ENCODE results near the gene NKAIN4.

NKAIN4 gene

DNA sequence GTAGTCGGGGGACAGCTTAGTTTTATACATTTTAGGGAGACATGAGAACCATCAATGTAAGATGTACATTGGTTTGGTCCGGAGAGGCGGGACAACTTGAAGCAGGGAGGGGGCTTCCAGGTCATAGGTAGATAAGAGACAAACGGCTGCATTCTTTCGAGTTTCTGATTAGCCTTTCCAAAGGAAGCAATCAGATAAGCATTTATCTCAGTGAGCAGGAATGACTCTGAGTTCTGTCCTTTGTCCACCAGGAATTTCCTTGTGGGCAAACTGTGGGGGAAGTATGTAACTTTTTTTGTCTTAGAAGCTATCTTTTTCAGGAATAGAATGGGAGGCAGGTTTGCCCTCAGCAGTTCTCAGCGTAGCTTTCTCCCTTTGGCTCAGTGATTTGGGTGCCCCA lies 39.7 kb downstream of the NKAIN4 start:
- DNase-seq (ENCODE audit: low spot score), result no peak

DNA sequence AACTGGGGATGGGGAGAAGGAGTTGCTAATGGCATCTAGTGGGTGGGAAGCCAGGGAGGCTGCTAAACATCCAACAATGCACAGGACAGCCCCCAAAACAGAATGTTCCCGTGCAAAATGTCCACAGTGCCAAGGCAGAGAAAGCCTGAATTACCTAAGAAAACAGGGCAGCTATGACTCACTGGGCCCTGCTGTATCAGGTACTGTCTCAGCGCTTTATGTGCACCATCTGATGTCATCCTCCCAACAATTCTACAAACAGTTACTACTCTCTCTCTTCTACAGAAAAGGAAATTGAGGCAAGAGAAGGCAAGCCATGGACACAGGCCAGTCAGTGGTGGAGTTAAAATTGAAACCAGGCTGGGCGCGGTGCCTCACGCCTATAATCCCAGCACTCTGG lies 41.5 kb downstream of the NKAIN4 start:
- TF ChIP-seq, protein P1, sequence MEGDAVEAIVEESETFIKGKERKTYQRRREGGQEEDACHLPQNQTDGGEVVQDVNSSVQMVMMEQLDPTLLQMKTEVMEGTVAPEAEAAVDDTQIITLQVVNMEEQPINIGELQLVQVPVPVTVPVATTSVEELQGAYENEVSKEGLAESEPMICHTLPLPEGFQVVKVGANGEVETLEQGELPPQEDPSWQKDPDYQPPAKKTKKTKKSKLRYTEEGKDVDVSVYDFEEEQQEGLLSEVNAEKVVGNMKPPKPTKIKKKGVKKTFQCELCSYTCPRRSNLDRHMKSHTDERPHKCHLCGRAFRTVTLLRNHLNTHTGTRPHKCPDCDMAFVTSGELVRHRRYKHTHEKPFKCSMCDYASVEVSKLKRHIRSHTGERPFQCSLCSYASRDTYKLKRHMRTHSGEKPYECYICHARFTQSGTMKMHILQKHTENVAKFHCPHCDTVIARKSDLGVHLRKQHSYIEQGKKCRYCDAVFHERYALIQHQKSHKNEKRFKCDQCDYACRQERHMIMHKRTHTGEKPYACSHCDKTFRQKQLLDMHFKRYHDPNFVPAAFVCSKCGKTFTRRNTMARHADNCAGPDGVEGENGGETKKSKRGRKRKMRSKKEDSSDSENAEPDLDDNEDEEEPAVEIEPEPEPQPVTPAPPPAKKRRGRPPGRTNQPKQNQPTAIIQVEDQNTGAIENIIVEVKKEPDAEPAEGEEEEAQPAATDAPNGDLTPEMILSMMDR (IDR thresholded peaks at IDR 0.05; ENCODE audit: extremely low read depth, missing control alignments), result no peak
- no peak for DNase-seq (ENCODE audit: low spot score)

More for the DNA sequence above, 39.7 kb downstream of the NKAIN4 start:
- TF ChIP-seq, protein P1 (IDR thresholded peaks at IDR 0.05; ENCODE audit: extremely low read depth, missing control alignments), result no peak

DNA sequence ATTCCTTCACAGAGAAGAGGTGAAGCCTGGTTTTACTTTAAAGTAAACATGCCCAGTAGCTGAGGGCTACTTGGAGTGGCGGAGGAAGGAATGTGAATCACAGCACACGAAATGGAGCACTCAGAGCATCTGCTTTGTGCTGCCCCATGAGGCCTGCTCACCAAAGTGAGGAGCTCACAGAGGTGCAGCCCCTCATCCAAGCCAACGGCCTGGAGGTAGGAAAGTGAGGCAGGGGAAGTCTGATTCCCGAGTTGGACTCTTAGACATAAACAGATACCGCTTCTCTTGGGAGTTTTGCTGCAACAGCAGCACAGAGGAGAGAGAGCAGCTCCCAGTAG lies 41.9 kb downstream of the NKAIN4 start:
- no peak for DNase-seq (ENCODE audit: low spot score)
- TF ChIP-seq, protein P1 (IDR thresholded peaks at IDR 0.05; ENCODE audit: extremely low read depth, missing control alignments), result no peak

DNA sequence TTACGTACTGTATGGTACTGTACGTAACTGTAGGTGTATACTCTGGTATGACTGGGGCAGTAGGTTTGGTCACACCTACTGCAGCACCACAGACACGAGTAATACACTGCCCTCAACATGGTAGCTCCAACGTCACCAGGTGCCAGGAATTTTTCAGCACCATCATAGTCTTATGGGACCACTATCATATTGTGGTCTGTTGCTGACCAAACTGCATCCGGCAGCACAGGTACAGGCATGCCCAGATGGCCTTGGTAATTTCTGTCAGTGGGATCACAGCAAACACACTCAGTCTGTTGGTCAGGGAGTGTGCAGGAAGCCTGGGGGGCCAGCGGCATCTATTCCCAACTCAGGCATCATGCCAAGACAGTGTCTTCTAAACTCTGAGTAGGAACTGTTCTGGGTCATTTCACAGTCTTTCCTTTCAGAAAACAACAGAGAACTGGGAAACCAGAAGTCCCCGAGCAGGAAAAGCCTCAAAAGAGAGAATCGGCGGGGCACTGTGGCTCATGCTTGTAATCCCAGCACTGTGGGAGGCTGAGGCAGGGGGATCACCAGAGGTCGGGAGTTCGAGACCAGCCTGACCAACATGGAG lies 44.2 kb downstream of the NKAIN4 start:
- DNase-seq (ENCODE audit: low spot score), result no peak
- TF ChIP-seq, protein P1 (IDR thresholded peaks at IDR 0.05; ENCODE audit: extremely low read depth, missing control alignments), result no peak

DNA sequence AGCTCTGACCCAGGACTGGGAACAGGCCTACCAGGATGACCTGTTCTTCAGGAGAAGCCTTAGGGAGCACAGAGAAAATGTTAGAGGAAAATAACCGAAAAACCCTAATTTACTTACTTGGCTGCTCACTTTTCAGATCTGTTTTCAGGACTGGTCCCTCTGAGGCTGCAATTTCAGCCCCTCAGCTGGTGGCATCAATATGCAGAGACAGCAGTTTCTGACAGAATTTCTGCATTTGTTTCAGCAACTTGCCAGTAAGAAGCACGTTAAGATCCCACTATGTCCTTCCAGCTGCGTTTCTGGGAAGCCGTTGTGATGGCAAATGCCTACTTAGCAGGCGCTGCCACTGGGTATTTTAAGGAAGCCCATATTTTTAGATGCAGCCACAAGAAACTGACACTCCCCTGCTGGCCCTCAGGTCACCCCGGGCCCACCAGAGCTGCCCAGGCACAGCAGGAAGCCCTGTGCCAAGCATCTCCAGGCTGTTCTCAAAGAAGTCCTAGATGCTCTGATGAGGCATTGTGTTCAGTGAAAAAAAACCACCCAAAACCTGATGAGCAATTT lies 45.8 kb downstream of the NKAIN4 start:
- TF ChIP-seq, protein P1 (IDR thresholded peaks at IDR 0.05; ENCODE audit: extremely low read depth, missing control alignments), result no peak
- DNase-seq (ENCODE audit: low spot score), result no peak

DNA sequence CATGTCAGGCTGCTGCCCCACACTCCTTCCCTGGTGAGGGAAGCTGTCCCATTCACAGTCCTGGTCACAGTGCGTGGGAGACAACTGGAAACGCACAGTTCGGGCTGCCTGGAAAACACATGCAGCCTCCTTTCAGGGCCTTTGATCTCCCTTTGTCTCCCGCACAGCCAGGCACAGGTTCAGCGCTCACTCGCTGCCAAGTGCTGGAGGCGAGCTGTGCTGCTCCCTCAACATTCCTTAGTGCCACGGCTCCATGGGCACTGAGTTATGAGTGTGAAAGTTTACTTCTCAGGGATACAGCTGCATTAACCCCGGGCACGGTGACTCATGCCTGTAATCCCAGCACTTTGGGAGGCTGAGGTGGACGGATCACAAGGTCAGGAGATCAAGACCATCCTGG lies 47.4 kb downstream of the NKAIN4 start:
- TF ChIP-seq, protein P1 (IDR thresholded peaks at IDR 0.05; ENCODE audit: extremely low read depth, missing control alignments), result no peak
- DNase-seq (ENCODE audit: low spot score), result no peak

DNA sequence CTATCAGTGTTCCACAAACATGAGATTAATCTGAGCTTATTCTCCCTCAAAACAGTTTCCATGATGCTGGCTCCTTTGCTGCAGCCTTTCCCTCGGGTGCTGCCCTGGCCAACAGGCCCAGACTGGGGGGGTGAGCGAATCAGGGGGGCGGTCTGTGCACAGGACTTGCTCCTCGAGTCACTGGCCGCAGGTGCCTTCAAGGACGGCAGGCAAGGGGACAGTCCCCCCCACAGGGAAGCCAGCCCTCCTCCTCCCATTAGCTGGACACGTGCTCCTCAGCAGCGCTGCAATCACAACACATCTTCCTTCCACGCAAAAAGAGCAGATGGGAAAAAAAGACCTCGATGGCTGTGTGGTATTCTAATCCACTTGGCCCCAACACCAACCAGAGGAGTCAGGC lies 48.4 kb downstream of the NKAIN4 start:
- TF ChIP-seq, protein P1 (IDR thresholded peaks at IDR 0.05; ENCODE audit: extremely low read depth, missing control alignments), result no peak
- no peak for DNase-seq (ENCODE audit: low spot score)

All from GM20000 (cell line).